ENCODE measurements around the gene ANKS1B.

ANKS1B gene

GRCh38 chr12:99004799-99005466 lies 979.8 kb downstream of the ANKS1B start:
- no peak for TF ChIP-seq CREB1 (IDR thresholded peaks at IDR 0.05; ENCODE audit: low read depth)
- TF ChIP-seq NFIC (IDR thresholded peaks at IDR 0.05), result no peak
- no peak for TF ChIP-seq MAX (IDR thresholded peaks at IDR 0.05)
- TF ChIP-seq EP300 (IDR thresholded peaks at IDR 0.05; ENCODE audit: borderline replicate concordance), result no peak
- TF ChIP-seq RAD21 (IDR thresholded peaks at IDR 0.05; ENCODE audit: low read depth), result no peak
- no peak for TF ChIP-seq FOXM1 (IDR thresholded peaks at IDR 0.05; ENCODE audit: borderline replicate concordance, low read depth)
- TF ChIP-seq EGR1 (IDR thresholded peaks at IDR 0.05), result no peak
- TF ChIP-seq YY1 (IDR thresholded peaks at IDR 0.05; ENCODE audit: low read depth), result no peak
- no peak for TF ChIP-seq TEAD4 (IDR thresholded peaks at IDR 0.05)
- TF ChIP-seq ZBTB7A (IDR thresholded peaks at IDR 0.05; ENCODE audit: low read depth), result no peak
- TF ChIP-seq USF1 (IDR thresholded peaks at IDR 0.05), result no peak
- no peak for TF ChIP-seq CEBPB (IDR thresholded peaks at IDR 0.05)
- TF ChIP-seq TAF1 (IDR thresholded peaks at IDR 0.05; ENCODE audit: low read depth), result no peak
- TF ChIP-seq TCF12 (IDR thresholded peaks at IDR 0.05; ENCODE audit: low read depth), result no peak
- TF ChIP-seq, protein P1, sequence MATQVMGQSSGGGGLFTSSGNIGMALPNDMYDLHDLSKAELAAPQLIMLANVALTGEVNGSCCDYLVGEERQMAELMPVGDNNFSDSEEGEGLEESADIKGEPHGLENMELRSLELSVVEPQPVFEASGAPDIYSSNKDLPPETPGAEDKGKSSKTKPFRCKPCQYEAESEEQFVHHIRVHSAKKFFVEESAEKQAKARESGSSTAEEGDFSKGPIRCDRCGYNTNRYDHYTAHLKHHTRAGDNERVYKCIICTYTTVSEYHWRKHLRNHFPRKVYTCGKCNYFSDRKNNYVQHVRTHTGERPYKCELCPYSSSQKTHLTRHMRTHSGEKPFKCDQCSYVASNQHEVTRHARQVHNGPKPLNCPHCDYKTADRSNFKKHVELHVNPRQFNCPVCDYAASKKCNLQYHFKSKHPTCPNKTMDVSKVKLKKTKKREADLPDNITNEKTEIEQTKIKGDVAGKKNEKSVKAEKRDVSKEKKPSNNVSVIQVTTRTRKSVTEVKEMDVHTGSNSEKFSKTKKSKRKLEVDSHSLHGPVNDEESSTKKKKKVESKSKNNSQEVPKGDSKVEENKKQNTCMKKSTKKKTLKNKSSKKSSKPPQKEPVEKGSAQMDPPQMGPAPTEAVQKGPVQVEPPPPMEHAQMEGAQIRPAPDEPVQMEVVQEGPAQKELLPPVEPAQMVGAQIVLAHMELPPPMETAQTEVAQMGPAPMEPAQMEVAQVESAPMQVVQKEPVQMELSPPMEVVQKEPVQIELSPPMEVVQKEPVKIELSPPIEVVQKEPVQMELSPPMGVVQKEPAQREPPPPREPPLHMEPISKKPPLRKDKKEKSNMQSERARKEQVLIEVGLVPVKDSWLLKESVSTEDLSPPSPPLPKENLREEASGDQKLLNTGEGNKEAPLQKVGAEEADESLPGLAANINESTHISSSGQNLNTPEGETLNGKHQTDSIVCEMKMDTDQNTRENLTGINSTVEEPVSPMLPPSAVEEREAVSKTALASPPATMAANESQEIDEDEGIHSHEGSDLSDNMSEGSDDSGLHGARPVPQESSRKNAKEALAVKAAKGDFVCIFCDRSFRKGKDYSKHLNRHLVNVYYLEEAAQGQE (IDR thresholded peaks at IDR 0.05; ENCODE audit: low read depth), result no peak

- TF ChIP-seq NFIC (IDR thresholded peaks at IDR 0.05) (no peak), TAF1 (IDR thresholded peaks at IDR 0.05; ENCODE audit: low read depth) (no peak), EGR1 (IDR thresholded peaks at IDR 0.05) (no peak), MAX (IDR thresholded peaks at IDR 0.05) (no peak), TEAD4 (IDR thresholded peaks at IDR 0.05) (no peak), FOXM1 (IDR thresholded peaks at IDR 0.05; ENCODE audit: borderline replicate concordance, low read depth) (no peak), ZBTB7A (IDR thresholded peaks at IDR 0.05; ENCODE audit: low read depth) (no peak), YY1 (IDR thresholded peaks at IDR 0.05; ENCODE audit: low read depth) (no peak), USF1 (IDR thresholded peaks at IDR 0.05) (no peak)
These were observed 982.0 kb downstream of the ANKS1B start for GRCh38 chr12:99002731-99003130.

GRCh38 chr12:99002156-99002555 lies 982.6 kb downstream of the ANKS1B start:
- TF ChIP-seq ZBTB7A (IDR thresholded peaks at IDR 0.05; ENCODE audit: low read depth) (no peak), EP300 (IDR thresholded peaks at IDR 0.05; ENCODE audit: borderline replicate concordance) (no peak), FOXM1 (IDR thresholded peaks at IDR 0.05; ENCODE audit: borderline replicate concordance, low read depth) (no peak), YY1 (IDR thresholded peaks at IDR 0.05; ENCODE audit: low read depth) (no peak), USF1 (IDR thresholded peaks at IDR 0.05) (no peak), TAF1 (IDR thresholded peaks at IDR 0.05; ENCODE audit: low read depth) (no peak), CEBPB (IDR thresholded peaks at IDR 0.05) (no peak), EGR1 (IDR thresholded peaks at IDR 0.05) (no peak), TCF12 (IDR thresholded peaks at IDR 0.05; ENCODE audit: low read depth) (no peak), MAX (IDR thresholded peaks at IDR 0.05) (no peak), TEAD4 (IDR thresholded peaks at IDR 0.05) (no peak), CREB1 (IDR thresholded peaks at IDR 0.05; ENCODE audit: low read depth) (no peak), RAD21 (IDR thresholded peaks at IDR 0.05; ENCODE audit: low read depth) (no peak), NFIC (IDR thresholded peaks at IDR 0.05) (no peak)
- TF ChIP-seq, protein P1 (IDR thresholded peaks at IDR 0.05; ENCODE audit: low read depth), result no peak

GRCh38 chr12:98999559-98999958 lies 985.2 kb downstream of the ANKS1B start:
- TF ChIP-seq TAF1 (IDR thresholded peaks at IDR 0.05; ENCODE audit: low read depth) (no peak), RAD21 (IDR thresholded peaks at IDR 0.05; ENCODE audit: low read depth) (no peak), TEAD4 (IDR thresholded peaks at IDR 0.05) (no peak), YY1 (IDR thresholded peaks at IDR 0.05; ENCODE audit: low read depth) (no peak), TCF12 (IDR thresholded peaks at IDR 0.05; ENCODE audit: low read depth) (no peak), EGR1 (IDR thresholded peaks at IDR 0.05) (no peak), CREB1 (IDR thresholded peaks at IDR 0.05; ENCODE audit: low read depth) (no peak), MAX (IDR thresholded peaks at IDR 0.05) (no peak), USF1 (IDR thresholded peaks at IDR 0.05) (no peak)
